Gastrocnemius medialis (tissue), 4 donors: ENCODE measurements around the gene CCDC170. TPM values are rescaled to one million over a fixed set of nuclear protein-coding genes. Genes with fewer than 3 reads are reported as not detected.

Experiments used
- ATAC-seq, 2 donors: fragments of 150-250 bp; one replicate each; pipeline ENCODE4 v1.9.1; 2016
- DNase-seq, 2 donors: peaks; one replicate each; pipeline ENCODE4 v3.0.0-alpha.2; 2019
- H3K27ac ChIP-seq, 4 donors: fragments of 200-600 bp; sonication (generic); 1 replicate in 1 of 4; 2 replicates in 3 of 4; pipeline ENCODE4 v1.5.1; 2016 to 2018; ENCODE audit warnings: mild to moderate bottlenecking in 2 of 4, moderate library complexity in 1 of 4
- H3K27me3 ChIP-seq, 3 donors: fragments of 200-600 bp; sonication (generic) in 2 of 3; 1 replicate in 1 of 3; 2 replicates in 2 of 3; pipeline versions ENCODE4 v1.5.1 to v1.6.0; 2016 to 2019; ENCODE audit warnings: mild to moderate bottlenecking in 1 of 3, moderate library complexity in 1 of 3
- H3K36me3 ChIP-seq, 2 donors: fragments of 200-600 bp; sonication (generic) in 1 of 2; one replicate each; pipeline ENCODE4 v1.5.1; 2017 to 2018
- H3K4me1 ChIP-seq, 2 donors: fragments of 200-600 bp; sonication (generic) in 1 of 2; one replicate each; pipeline ENCODE4 v1.5.1; 2016 to 2017; ENCODE audit warnings: mild to moderate bottlenecking in 2 of 2
- H3K4me3 ChIP-seq, 4 donors: fragments of 200-600 bp; sonication (generic) in 3 of 4; 1 replicate in 1 of 4; 2 replicates in 3 of 4; pipeline ENCODE4 v1.5.1; 2016 to 2019; ENCODE audit warnings: mild to moderate bottlenecking in 2 of 4
- H3K9me3 ChIP-seq, 3 donors: fragments of 200-600 bp; sonication (generic) in 2 of 3; 1 replicate in 1 of 3; 2 replicates in 2 of 3; pipeline ENCODE4 v1.5.1; 2016 to 2019
- POLR2A ChIP-seq, 2 donors: fragments of 450-650 bp; IDR thresholded peaks; one replicate each; pipeline ENCODE4 v1.6.1; 2017; ENCODE audit warnings: antibody characterized with exemption in 2 of 2, mild to moderate bottlenecking in 2 of 2, moderate library complexity in 2 of 2
- in situ Hi-C, 4 donors: fragments of 200-750 bp; cut with MboI; loops; one replicate each; pipeline versions ENCODE4 v1.15.0 to v1.8.0; 2017; ENCODE audit warnings: low sequenced_read_pairs in 4 of 4
- intact Hi-C: fragments of 100-400 bp; cut with DNase I; formaldehyde crosslinking; loops from one replicate; pipeline ENCODE4 v1.15.1; 2023; ENCODE audit warnings: low total_unique reads
- total RNA-seq, 4 donors: library from RNA; depleted of rRNA; stranded (reverse); fragments of >200 nt; gene quantifications; one replicate each; pipeline versions ENCODE4 v1.1.0 to v1.2.3, GENCODE V29; 2016
- TF ChIP-seq, protein P1 (sequence below), 5 experiments: fragments of 450-650 bp in 3 of 5; fragments of 200-600 bp in 2 of 5; sonication (generic) in 2 of 5; IDR thresholded peaks in 4 of 5; conservative IDR thresholded peaks in 1 of 5; 1 replicate in 4 of 5; 2 replicates in 1 of 5; pipeline ENCODE4 v1.5.1; 2016 to 2019; ENCODE audit warnings: antibody characterized with exemption in 5 of 5, mild to moderate bottlenecking in 3 of 5, moderate library complexity in 3 of 5

CCDC170 gene
- total RNA-seq, 4 donors from 2014 or later = 0.04 to 0.05 TPM; not detected in 2

GRCh38 chr6:151535476-151536187 lies 41.8 kb downstream of the CCDC170 start:
- no peak for DNase-seq
- intact Hi-C loops = no loop called here
- TF ChIP-seq, protein P1, sequence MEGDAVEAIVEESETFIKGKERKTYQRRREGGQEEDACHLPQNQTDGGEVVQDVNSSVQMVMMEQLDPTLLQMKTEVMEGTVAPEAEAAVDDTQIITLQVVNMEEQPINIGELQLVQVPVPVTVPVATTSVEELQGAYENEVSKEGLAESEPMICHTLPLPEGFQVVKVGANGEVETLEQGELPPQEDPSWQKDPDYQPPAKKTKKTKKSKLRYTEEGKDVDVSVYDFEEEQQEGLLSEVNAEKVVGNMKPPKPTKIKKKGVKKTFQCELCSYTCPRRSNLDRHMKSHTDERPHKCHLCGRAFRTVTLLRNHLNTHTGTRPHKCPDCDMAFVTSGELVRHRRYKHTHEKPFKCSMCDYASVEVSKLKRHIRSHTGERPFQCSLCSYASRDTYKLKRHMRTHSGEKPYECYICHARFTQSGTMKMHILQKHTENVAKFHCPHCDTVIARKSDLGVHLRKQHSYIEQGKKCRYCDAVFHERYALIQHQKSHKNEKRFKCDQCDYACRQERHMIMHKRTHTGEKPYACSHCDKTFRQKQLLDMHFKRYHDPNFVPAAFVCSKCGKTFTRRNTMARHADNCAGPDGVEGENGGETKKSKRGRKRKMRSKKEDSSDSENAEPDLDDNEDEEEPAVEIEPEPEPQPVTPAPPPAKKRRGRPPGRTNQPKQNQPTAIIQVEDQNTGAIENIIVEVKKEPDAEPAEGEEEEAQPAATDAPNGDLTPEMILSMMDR (IDR thresholded peaks at IDR 0.05 in 4 of 5, conservative IDR thresholded peaks at IDR 0.05 in 1 of 5) = no peak
- no peak for TF ChIP-seq POLR2A (IDR thresholded peaks at IDR 0.05)

DNA sequence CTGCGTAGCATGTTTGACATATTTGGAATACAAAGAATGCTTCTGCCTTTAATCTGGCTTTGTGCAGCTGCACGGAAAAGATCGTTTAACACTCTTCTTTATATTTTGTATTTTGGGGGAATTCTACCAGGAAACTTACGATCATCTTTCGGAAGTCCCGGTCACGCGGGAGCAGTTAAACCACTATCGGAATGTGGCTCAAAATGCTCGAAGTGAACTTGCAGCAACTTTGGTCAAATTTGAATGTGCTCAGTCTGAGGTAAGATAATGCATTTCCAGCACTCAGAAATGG lies 42.3 kb downstream of the CCDC170 start:
- no peak for ATAC-seq
- Histone ChIP-seq H3K27me3 (no peaks in the 10 kb centered on the region), H3K27ac (no peak overlapping the region), H3K9me3 (no peaks in the 10 kb centered on the region), H3K4me1 (no peaks in the 10 kb centered on the region), H3K4me3 (no peak overlapping the region), H3K36me3 (no peaks in the 10 kb centered on the region)
- intact Hi-C loops = no loop called here
- in situ Hi-C loops = no loop called here
- no peak for DNase-seq
- no peak for TF ChIP-seq POLR2A (IDR thresholded peaks at IDR 0.05)
- TF ChIP-seq, protein P1 (IDR thresholded peaks at IDR 0.05 in 4 of 5, conservative IDR thresholded peaks at IDR 0.05 in 1 of 5) = no peak

More at GRCh38 chr6:151535476-151536187, 41.8 kb downstream of the CCDC170 start:
- ATAC-seq = no peak
- in situ Hi-C loops = no loop called here
- no peaks in the 10 kb centered on the region for H3K9me3 ChIP-seq
- no peaks in the 10 kb centered on the region for H3K36me3 ChIP-seq
- H3K4me3 ChIP-seq = no peak overlapping the region
- H3K4me1 ChIP-seq = no peaks in the 10 kb centered on the region
- H3K27ac ChIP-seq = no peak overlapping the region
- H3K27me3 ChIP-seq = no peaks in the 10 kb centered on the region

GRCh38 chr6:151537556-151537955 lies 43.7 kb downstream of the CCDC170 start:
- ATAC-seq = no peak
- TF ChIP-seq POLR2A (IDR thresholded peaks at IDR 0.05) = no peak
- TF ChIP-seq, protein P1 (IDR thresholded peaks at IDR 0.05 in 4 of 5, conservative IDR thresholded peaks at IDR 0.05 in 1 of 5) = no peak
- in situ Hi-C loops = no loop called here

GRCh38 chr6:151539506-151540268 lies 45.9 kb downstream of the CCDC170 start:
- no peak overlapping the region for H3K27ac ChIP-seq
- H3K4me1 ChIP-seq = no peaks in the 10 kb centered on the region
- no peak overlapping the region for H3K4me3 ChIP-seq
- intact Hi-C loops = no loop called here
- no peak for ATAC-seq
- no peaks in the 10 kb centered on the region for H3K9me3 ChIP-seq
- no peaks in the 10 kb centered on the region for H3K27me3 ChIP-seq
- in situ Hi-C loops = no loop called here
- TF ChIP-seq, protein P1 (IDR thresholded peaks at IDR 0.05 in 4 of 5, conservative IDR thresholded peaks at IDR 0.05 in 1 of 5) = no peak
- no peak for TF ChIP-seq POLR2A (IDR thresholded peaks at IDR 0.05)
- H3K36me3 ChIP-seq = no peaks in the 10 kb centered on the region
- no peak for DNase-seq

More at GRCh38 chr6:151537556-151537955, 43.7 kb downstream of the CCDC170 start:
- H3K27ac ChIP-seq = no peak overlapping the region
- H3K9me3 ChIP-seq = no peaks in the 10 kb centered on the region
- no peaks in the 10 kb centered on the region for H3K27me3 ChIP-seq
- H3K4me1 ChIP-seq = no peaks in the 10 kb centered on the region
- H3K36me3 ChIP-seq = no peaks in the 10 kb centered on the region
- no peak overlapping the region for H3K4me3 ChIP-seq
- intact Hi-C loops = no loop called here
- DNase-seq = no peak
